Activated CD8-positive, alpha-beta memory T cell treated with anti-CD3 and anti-CD28 coated beads, Interleukin-2, amount 10 ng/mL, durations not matched to agents 7 days and 5 days (primary cell): ENCODE measurements around the gene CAMK4. TPM values are rescaled to one million over a fixed set of nuclear protein-coding genes. Genes with fewer than 3 reads are reported as not detected.

Source experiments
- total RNA-seq, 2 experiments: library from RNA; stranded (reverse); gene quantifications; one replicate each; pipeline ENCODE4 v1.2.3, GENCODE V29; 2021

The CAMK4 gene
- total RNA-seq, 2 experiments from 2014 or later, result 77.4 to 91.1 TPM

Other genes starting within 250 kb of the CAMK4 start
- gene TSLP, start 152.7 kb upstream of the CAMK4 start, total RNA-seq, result under 1 TPM; 0.20 to 0.40 TPM
- gene WDR36, start 132.0 kb upstream of the CAMK4 start, total RNA-seq, result 10 to 100 TPM; 28.4 to 46.6 TPM